Caco-2 (cell line): ENCODE measurements around the gene ERGIC1. TPM values are rescaled to one million over a fixed set of nuclear protein-coding genes. Genes with fewer than 3 reads are reported as not detected.

Experiments used
- BruUV-seq: library from RNA; stranded (reverse); fragments of 400-500 nt; replicated peaks from 2 replicates; lab custom pipeline; 2021; lab: Mats Ljungman, UMichigan
- CTCF ChIA-PET: fragments of 300-600 bp; sonication (Branson Sonifier 250); formaldehyde crosslinking; loops from one replicate; lab custom pipeline; 2022; ENCODE audit warnings: antibody characterized with exemption; lab: Charles Lee
- POLR2A ChIA-PET: fragments of 300-600 bp; sonication (Branson Sonifier 250); formaldehyde crosslinking; loops from one replicate; lab custom pipeline; 2022; ENCODE audit warnings: antibody characterized with exemption; lab: Charles Lee
- DNase-seq, 2 experiments: peaks; one replicate each; pipeline versions ENCODE4 v3.0.0 to v3.0.0-alpha.2; 2020 to 2022
- H3K27me3 ChIP-seq: replicated peaks from 2 replicates; pipeline ENCODE4 v1.6.0; 2011; ENCODE audit warnings: low read length; ENCODE audit not compliant: control insufficient read depth, insufficient read depth
- H3K36me3 ChIP-seq: 2 replicates; pipeline ENCODE4 v1.5.1; 2011; ENCODE audit warnings: low read length; ENCODE audit not compliant: control insufficient read depth, insufficient read depth
- H3K4me1 ChIP-seq: fragments of 250-450 bp; sonication (Bioruptor Pico); 2 replicates; pipeline ENCODE4 v1.5.1; 2020; ENCODE audit warnings: mild to moderate bottlenecking
- H3K4me3 ChIP-seq: 2 replicates; pipeline ENCODE4 v1.5.1; 2011; ENCODE audit warnings: low read depth, mild to moderate bottlenecking, control low read depth, low read length
- H3K9me3 ChIP-seq: fragments of 250-450 bp; sonication (Bioruptor Pico); 2 replicates; pipeline ENCODE4 v1.5.1; 2020; ENCODE audit warnings: mild to moderate bottlenecking, moderate library complexity
- H3K27ac Mint-ChIP-seq: one replicate; pipeline ENCODE4 v1.8.0; 2022; ENCODE audit warnings: mixed read lengths; ENCODE audit not compliant: unreplicated experiment
- H3K27me3 Mint-ChIP-seq: one replicate; pipeline ENCODE4 v1.8.0; 2022; ENCODE audit warnings: mixed read lengths; ENCODE audit not compliant: insufficient read depth, unreplicated experiment
- H3K36me3 Mint-ChIP-seq: one replicate; pipeline ENCODE4 v1.8.0; 2022; ENCODE audit warnings: mild to moderate bottlenecking, mixed read lengths; ENCODE audit not compliant: insufficient read depth, unreplicated experiment
- H3K4me1 Mint-ChIP-seq: one replicate; pipeline ENCODE4 v1.8.0; 2022; ENCODE audit warnings: low read depth, mixed read lengths; ENCODE audit not compliant: unreplicated experiment
- H3K4me3 Mint-ChIP-seq: one replicate; pipeline ENCODE4 v1.8.0; 2022; ENCODE audit warnings: mild to moderate bottlenecking, moderate library complexity, mixed read lengths; ENCODE audit not compliant: unreplicated experiment
- H3K9me3 Mint-ChIP-seq: one replicate; pipeline ENCODE4 v1.8.0; 2022; ENCODE audit warnings: mixed read lengths; ENCODE audit not compliant: unreplicated experiment
- CTCF ChIP-seq, 2 experiments: fragments of 200-600 bp in 1 of 2; IDR thresholded peaks; 1 replicate in 1 of 2; 2 replicates in 1 of 2; pipeline versions ENCODE4 v1.5.1 to v1.8.0; 2011 to 2022; ENCODE audit warnings: antibody characterized with exemption in 1 of 2, control low read depth in 1 of 2, inconsistent platforms in 1 of 2, low read depth in 1 of 2, low read length in 1 of 2, mild to moderate bottlenecking in 1 of 2, moderate library complexity in 1 of 2; ENCODE audit not compliant: insufficient read depth in 1 of 2, severe bottlenecking in 1 of 2, unreplicated experiment in 1 of 2
- intact Hi-C: fragments of 100-400 bp; cut with micrococcal nuclease; formaldehyde crosslinking; loops from one replicate; pipeline ENCODE4 v1.10.0; 2022; ENCODE audit not compliant: unreplicated experiment
- total RNA-seq: library from RNA; stranded (reverse); gene quantifications from 2 replicates; pipeline ENCODE4 v1.2.3, GENCODE V29; 2022

The ERGIC1 gene
- total RNA-seq, 1 experiment from 2014 or later: 161 TPM

- H3K4me1 ChIP-seq: peaks cover 25% of the 10 kb centered on the region
- CTCF ChIA-PET: interaction anchor here (0.5 to 0.7 kb wide), 2 partner anchors 79 to 247 kb away, joined by 3 read pairs; no protein-coding TSS in a partner anchor
- Mint-ChIP-seq H3K4me1 (peaks cover 23% of the 10 kb centered on the region), H3K27me3 (no peaks in the 10 kb centered on the region), H3K27ac (peak overlapping the region; percentile 62), H3K4me3 (no peak overlapping the region), H3K9me3 (no peaks in the 10 kb centered on the region), H3K36me3 (peaks cover 52% of the 10 kb centered on the region)
- TF ChIP-seq CTCF (IDR thresholded peaks at IDR 0.05; ENCODE audit: insufficient read depth in 1 of 2, low read depth in 1 of 2, low read length in 1 of 2, severe bottlenecking in 1 of 2, unreplicated experiment in 1 of 2): no peak
- BruUV-seq: no TSS peak
- intact Hi-C loops: no loop called here
- no peaks in the 10 kb centered on the region for H3K27me3 ChIP-seq
- POLR2A ChIA-PET: interaction anchor here (0.5 to 0.6 kb wide), 2 partner anchors 128 to 183 kb away, joined by 3 to 6 read pairs; partner anchors contain the start of gene DUSP1
- H3K36me3 ChIP-seq: no peaks in the 10 kb centered on the region; the same call in 1 of the 2 replicates
- no peaks in the 10 kb centered on the region for H3K9me3 ChIP-seq
- DNase-seq: no peak
- no peak overlapping the region for H3K4me3 ChIP-seq
Measured at GRCh38 chr5:172953776-172954675, 120.0 kb downstream of the ERGIC1 start.

- H3K4me3 Mint-ChIP-seq: peak overlapping the region; percentile 47
- POLR2A ChIA-PET: no interaction called here
- DNase-seq: no peak
- no peak for TF ChIP-seq CTCF (IDR thresholded peaks at IDR 0.05; ENCODE audit: insufficient read depth in 1 of 2, low read depth in 1 of 2, low read length in 1 of 2, severe bottlenecking in 1 of 2, unreplicated experiment in 1 of 2)
- Histone ChIP-seq H3K9me3 (no peaks in the 10 kb centered on the region), H3K4me1 (peaks cover 25% of the 10 kb centered on the region), H3K36me3 (no peaks in the 10 kb centered on the region; the same call in 1 of the 2 replicates), H3K27me3 (no peaks in the 10 kb centered on the region), H3K4me3 (no peak overlapping the region)
- H3K4me1 Mint-ChIP-seq: peaks cover 23% of the 10 kb centered on the region
- CTCF ChIA-PET: interaction anchor here (0.6 to 1.5 kb wide), 2 partner anchors 15 to 91 kb away, joined by 5 read pairs; no protein-coding TSS in a partner anchor
- peaks cover 53% of the 10 kb centered on the region for H3K36me3 Mint-ChIP-seq
- H3K9me3 Mint-ChIP-seq: no peaks in the 10 kb centered on the region
- H3K27me3 Mint-ChIP-seq: no peaks in the 10 kb centered on the region
- H3K27ac Mint-ChIP-seq: peak overlapping the region; percentile 62
- no TSS peak for BruUV-seq
- intact Hi-C loops: no loop called here
Measured at GRCh38 chr5:172954751-172955159, 120.7 kb downstream of the ERGIC1 start.

DNA sequence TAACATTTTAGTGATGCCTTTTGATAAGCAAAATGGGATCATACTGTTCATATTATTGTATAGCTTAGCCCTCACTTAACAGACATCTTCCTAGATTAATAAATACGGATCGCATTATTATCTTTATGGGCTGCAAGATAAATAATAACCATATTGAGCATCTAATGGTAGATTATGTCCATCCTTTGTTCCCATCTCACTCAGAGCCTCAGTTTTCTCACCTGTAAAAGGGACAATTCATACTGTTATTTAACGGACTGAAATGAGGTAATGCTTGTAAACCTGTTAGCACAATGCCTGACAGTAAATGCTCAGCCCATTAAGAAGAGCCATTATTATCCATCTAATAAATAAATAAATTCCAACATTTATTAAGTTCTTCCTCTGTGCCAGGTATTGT is 122.2 kb downstream of the ERGIC1 start:
- ChIA-PET CTCF (interaction anchor here (1.5 kb wide), 1 partner anchor 17 kb away, joined by 5 read pairs; no protein-coding TSS in a partner anchor), POLR2A (no interaction called here)
- no TSS peak for BruUV-seq
- peaks cover 27% of the 10 kb centered on the region for H3K4me1 ChIP-seq
- Mint-ChIP-seq H3K27me3 (no peaks in the 10 kb centered on the region), H3K27ac (no peak overlapping the region), H3K4me1 (peaks cover 22% of the 10 kb centered on the region), H3K9me3 (no peaks in the 10 kb centered on the region), H3K4me3 (no peak overlapping the region), H3K36me3 (peaks cover 46% of the 10 kb centered on the region)
- TF ChIP-seq CTCF (IDR thresholded peaks at IDR 0.05; ENCODE audit: insufficient read depth in 1 of 2, low read depth in 1 of 2, low read length in 1 of 2, severe bottlenecking in 1 of 2, unreplicated experiment in 1 of 2): no peak
- H3K27me3 ChIP-seq: no peaks in the 10 kb centered on the region
- no peak overlapping the region for H3K4me3 ChIP-seq
- DNase-seq: no peak
- no peaks in the 10 kb centered on the region for H3K9me3 ChIP-seq
- H3K36me3 ChIP-seq: no peaks in the 10 kb centered on the region; the same call in 1 of the 2 replicates
- intact Hi-C loops: no loop called here
